Measurements from ENCODE around the gene SH3YL1.

Gene SH3YL1

GRCh38 chr2:185221-185620 is 78.6 kb downstream of the SH3YL1 start:
- TF ChIP-seq CTCF (IDR thresholded peaks at IDR 0.05; ENCODE audit: insufficient read depth, low read depth, low read length, missing control alignments) = no peak
- no peak overlapping the region for H3K4me3 ChIP-seq (ENCODE audit: low read depth, low read length)
- DNase-seq (ENCODE audit: low read depth) = no peak

GRCh38 chr2:184695-185094 is 79.1 kb downstream of the SH3YL1 start:
- no peak for DNase-seq (ENCODE audit: low read depth)
- TF ChIP-seq CTCF (IDR thresholded peaks at IDR 0.05; ENCODE audit: insufficient read depth, low read depth, low read length, missing control alignments) = no peak
- H3K4me3 ChIP-seq (ENCODE audit: low read depth, low read length) = no peak overlapping the region

GRCh38 chr2:182509-183122 is 81.2 kb downstream of the SH3YL1 start:
- DNase-seq (ENCODE audit: low read depth) = no peak

GRCh38 chr2:180311-180710 is 83.5 kb downstream of the SH3YL1 start:
- DNase-seq (ENCODE audit: low read depth) = no peak
- TF ChIP-seq CTCF (IDR thresholded peaks at IDR 0.05; ENCODE audit: insufficient read depth, low read depth, low read length, missing control alignments) = no peak
- no peak overlapping the region for H3K4me3 ChIP-seq (ENCODE audit: low read depth, low read length)

More at GRCh38 chr2:182509-183122, 81.2 kb downstream of the SH3YL1 start:
- no peak for TF ChIP-seq CTCF (IDR thresholded peaks at IDR 0.05; ENCODE audit: insufficient read depth, low read depth, low read length, missing control alignments)
- H3K4me3 ChIP-seq (ENCODE audit: low read depth, low read length) = no peak overlapping the region

- DNase-seq (ENCODE audit: low read depth) = no peak
- no peak for TF ChIP-seq CTCF (IDR thresholded peaks at IDR 0.05; ENCODE audit: insufficient read depth, low read depth, low read length, missing control alignments)
- no peak overlapping the region for H3K4me3 ChIP-seq (ENCODE audit: low read depth, low read length)
Measured at GRCh38 chr2:179886-180285, 83.9 kb downstream of the SH3YL1 start.

GRCh38 chr2:177733-178132 is 86.1 kb downstream of the SH3YL1 start:
- no peak for TF ChIP-seq CTCF (IDR thresholded peaks at IDR 0.05; ENCODE audit: insufficient read depth, low read depth, low read length, missing control alignments)
- no peak for DNase-seq (ENCODE audit: low read depth)
- no peak overlapping the region for H3K4me3 ChIP-seq (ENCODE audit: low read depth, low read length)

GRCh38 chr2:176917-177316 is 86.9 kb downstream of the SH3YL1 start:
- no peak for TF ChIP-seq CTCF (IDR thresholded peaks at IDR 0.05; ENCODE audit: insufficient read depth, low read depth, low read length, missing control alignments)
- DNase-seq (ENCODE audit: low read depth) = no peak

More at GRCh38 chr2:176917-177316, 86.9 kb downstream of the SH3YL1 start:
- H3K4me3 ChIP-seq (ENCODE audit: low read depth, low read length) = no peak overlapping the region
